ENCODE measurements around the gene OR6K3.

DNA sequence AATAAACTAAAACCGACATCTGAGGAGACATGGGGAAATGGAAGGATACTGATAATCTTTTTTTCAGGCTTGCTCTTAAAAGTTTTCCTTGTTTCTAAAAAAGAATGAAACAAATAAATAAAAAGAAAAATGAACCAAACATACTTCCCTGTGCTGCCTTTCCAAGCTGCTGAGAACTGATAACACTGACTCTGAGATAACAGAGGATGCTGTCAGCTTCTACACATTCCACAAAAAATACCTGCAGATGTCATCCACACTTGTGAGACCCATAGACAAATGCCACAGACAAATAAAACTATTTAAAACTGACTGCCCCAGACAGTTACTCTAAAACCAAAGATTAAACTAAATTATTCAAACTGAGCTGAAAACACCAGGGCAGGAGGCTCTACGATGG is 12.0 kb upstream of the OR6K3 start:
- TF ChIP-seq POLR2AphosphoS5 (IDR thresholded peaks at IDR 0.05; ENCODE audit: low read depth, low read length) (no peak), POLR2A (IDR thresholded peaks at IDR 0.05; ENCODE audit: low read depth, low read length) (no peak), TAF1 (IDR thresholded peaks at IDR 0.05; ENCODE audit: low read depth, low read length) (no peak), POU2F2 (IDR thresholded peaks at IDR 0.05; ENCODE audit: low read depth, low read length) (no peak), PAX5 (IDR thresholded peaks at IDR 0.05; ENCODE audit: insufficient read depth, low read length, severe bottlenecking) (no peak), SPI1 (IDR thresholded peaks at IDR 0.05; ENCODE audit: low read depth, low read length) (no peak)

All from GM12891 (cell line).